Measurements from ENCODE around the gene WIF1.
A peak's percentile ranks its signal among the peaks of the same experiment; 100 is the strongest.

Gene WIF1

DNA sequence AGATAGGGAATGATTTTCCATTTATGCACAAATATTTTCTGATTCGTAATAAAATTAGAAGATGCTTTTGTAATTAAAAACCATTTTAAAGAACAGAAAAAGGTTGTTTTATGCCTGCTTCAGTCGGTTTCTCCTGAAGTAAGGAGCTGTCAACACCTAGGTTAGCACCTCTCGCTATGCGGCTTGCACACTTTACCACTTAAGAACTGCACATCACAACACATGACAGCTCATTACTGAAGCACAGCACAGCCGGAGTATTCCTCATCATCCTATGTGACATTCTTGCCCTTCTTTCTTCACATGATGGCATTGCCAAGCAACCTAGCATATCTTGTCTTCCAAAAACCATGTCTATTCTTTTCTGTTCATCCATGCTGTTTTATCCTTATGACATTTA, 5.4 kb upstream of the WIF1 start:
- no peak for ATAC-seq
- no peak for TF ChIP-seq BACH2 (CRISPR knock-in tag; IDR thresholded peaks at IDR 0.05; ENCODE audit: borderline replicate concordance)
- TF ChIP-seq, protein P1, sequence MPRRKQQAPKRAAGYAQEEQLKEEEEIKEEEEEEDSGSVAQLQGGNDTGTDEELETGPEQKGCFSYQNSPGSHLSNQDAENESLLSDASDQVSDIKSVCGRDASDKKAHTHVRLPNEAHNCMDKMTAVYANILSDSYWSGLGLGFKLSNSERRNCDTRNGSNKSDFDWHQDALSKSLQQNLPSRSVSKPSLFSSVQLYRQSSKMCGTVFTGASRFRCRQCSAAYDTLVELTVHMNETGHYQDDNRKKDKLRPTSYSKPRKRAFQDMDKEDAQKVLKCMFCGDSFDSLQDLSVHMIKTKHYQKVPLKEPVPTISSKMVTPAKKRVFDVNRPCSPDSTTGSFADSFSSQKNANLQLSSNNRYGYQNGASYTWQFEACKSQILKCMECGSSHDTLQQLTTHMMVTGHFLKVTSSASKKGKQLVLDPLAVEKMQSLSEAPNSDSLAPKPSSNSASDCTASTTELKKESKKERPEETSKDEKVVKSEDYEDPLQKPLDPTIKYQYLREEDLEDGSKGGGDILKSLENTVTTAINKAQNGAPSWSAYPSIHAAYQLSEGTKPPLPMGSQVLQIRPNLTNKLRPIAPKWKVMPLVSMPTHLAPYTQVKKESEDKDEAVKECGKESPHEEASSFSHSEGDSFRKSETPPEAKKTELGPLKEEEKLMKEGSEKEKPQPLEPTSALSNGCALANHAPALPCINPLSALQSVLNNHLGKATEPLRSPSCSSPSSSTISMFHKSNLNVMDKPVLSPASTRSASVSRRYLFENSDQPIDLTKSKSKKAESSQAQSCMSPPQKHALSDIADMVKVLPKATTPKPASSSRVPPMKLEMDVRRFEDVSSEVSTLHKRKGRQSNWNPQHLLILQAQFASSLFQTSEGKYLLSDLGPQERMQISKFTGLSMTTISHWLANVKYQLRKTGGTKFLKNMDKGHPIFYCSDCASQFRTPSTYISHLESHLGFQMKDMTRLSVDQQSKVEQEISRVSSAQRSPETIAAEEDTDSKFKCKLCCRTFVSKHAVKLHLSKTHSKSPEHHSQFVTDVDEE (CRISPR knock-in tag; IDR thresholded peaks at IDR 0.05) = no peak
- TF ChIP-seq CSDC2 (CRISPR knock-in tag; IDR thresholded peaks at IDR 0.05) = no peak
- TF ChIP-seq GLIS3 (CRISPR knock-in tag; IDR thresholded peaks at IDR 0.05) = no peak
- TF ChIP-seq ZNF8 (CRISPR knock-in tag; IDR thresholded peaks at IDR 0.05) = no peak

DNA sequence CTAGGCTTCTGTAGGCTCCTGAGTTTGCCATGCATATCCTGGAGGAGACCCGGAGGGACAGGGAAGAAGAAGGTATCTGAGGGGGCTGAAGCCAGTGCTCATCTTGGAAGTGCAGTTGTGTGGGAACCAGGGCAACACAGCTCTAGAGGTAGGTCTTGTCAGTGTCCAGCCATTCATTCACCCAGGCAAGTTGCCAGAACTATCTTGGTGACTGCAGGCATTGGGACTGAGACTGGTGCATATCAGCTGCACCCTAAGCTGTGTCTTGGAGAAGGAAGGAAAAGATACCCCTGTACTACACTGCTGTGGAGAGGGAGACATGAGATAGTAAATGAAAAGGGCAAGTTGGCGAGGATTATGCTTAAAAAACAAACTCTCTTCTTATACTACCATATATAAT, 4.9 kb upstream of the WIF1 start:
- TF ChIP-seq, protein P2, sequence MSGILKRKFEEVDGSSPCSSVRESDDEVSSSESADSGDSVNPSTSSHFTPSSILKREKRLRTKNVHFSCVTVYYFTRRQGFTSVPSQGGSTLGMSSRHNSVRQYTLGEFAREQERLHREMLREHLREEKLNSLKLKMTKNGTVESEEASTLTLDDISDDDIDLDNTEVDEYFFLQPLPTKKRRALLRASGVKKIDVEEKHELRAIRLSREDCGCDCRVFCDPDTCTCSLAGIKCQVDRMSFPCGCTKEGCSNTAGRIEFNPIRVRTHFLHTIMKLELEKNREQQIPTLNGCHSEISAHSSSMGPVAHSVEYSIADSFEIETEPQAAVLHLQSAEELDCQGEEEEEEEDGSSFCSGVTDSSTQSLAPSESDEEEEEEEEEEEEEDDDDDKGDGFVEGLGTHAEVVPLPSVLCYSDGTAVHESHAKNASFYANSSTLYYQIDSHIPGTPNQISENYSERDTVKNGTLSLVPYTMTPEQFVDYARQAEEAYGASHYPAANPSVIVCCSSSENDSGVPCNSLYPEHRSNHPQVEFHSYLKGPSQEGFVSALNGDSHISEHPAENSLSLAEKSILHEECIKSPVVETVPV (CRISPR knock-in tag; IDR thresholded peaks at IDR 0.05) = no peak
- no peak for ATAC-seq

DNA sequence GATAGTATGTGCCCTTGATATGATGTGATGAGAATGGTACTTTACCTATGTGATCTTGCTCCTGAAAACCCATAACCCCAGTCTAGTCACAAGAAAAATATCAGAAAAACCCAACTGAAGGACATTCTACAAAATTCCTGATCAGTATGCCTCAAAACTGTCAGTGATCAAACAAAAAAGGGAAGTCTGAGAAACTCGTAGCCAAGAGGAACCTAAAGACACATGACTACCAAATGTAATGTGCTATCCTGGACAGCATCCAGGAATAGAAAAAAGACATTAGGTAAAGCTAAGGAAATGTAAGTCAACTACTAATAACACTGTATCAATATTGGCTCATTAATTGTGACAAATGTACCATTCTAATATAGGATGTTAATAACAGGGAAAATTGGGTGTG, 4.1 kb upstream of the WIF1 start:
- no peak for ATAC-seq
- TF ChIP-seq ESRRG (CRISPR knock-in tag; IDR thresholded peaks at IDR 0.05) = no peak

DNA sequence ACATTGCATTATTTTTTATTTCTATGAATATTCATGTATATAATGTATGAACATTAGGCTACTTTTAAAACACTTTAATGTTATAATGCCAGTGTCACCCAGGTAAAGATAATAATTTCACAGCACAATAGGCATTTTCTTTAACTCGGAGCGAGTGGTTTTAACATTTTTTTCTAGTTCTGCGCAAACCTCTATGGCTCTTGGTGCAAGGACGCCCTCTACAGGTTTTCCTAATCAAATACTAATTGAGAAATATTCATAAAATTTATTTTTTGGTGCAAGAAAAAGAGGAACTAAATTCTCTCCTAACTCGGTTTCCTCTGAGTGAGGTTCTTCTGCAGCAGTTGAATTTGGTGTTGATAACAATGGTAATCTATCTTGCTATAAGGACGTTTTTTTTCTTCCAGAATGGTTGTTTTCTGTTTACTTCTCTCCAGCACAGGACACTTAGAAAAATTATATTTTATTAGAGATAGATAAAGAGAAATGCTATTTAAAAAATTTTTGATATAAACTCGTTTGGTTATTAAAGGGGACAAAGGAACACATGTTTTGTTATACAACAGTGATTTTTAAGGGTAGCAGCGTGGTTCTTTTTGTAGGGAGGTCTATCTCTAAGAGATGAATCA, 2.4 kb upstream of the WIF1 start:
- ATAC-seq = 0 out of 3 replicates have a peak, but pooled peaks have one; percentile 25
- TF ChIP-seq, protein P1 (CRISPR knock-in tag; IDR thresholded peaks at IDR 0.05) = no peak
- TF ChIP-seq, protein P3, sequence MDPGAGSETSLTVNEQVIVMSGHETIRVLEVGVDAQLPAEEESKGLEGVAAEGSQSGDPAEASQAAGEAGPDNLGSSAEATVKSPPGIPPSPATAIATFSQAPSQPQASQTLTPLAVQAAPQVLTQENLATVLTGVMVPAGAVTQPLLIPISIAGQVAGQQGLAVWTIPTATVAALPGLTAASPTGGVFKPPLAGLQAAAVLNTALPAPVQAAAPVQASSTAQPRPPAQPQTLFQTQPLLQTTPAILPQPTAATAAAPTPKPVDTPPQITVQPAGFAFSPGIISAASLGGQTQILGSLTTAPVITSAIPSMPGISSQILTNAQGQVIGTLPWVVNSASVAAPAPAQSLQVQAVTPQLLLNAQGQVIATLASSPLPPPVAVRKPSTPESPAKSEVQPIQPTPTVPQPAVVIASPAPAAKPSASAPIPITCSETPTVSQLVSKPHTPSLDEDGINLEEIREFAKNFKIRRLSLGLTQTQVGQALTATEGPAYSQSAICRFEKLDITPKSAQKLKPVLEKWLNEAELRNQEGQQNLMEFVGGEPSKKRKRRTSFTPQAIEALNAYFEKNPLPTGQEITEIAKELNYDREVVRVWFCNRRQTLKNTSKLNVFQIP (CRISPR knock-in tag; IDR thresholded peaks at IDR 0.05; ENCODE audit: borderline replicate concordance, low read depth) = no peak
- TF ChIP-seq ISL1 (CRISPR knock-in tag; IDR thresholded peaks at IDR 0.05) = no peak
- no peak for TF ChIP-seq ZNF565 (CRISPR knock-in tag; conservative IDR thresholded peaks at IDR 0.05; ENCODE audit: low read depth)
- TF ChIP-seq SNAI2 (CRISPR knock-in tag; IDR thresholded peaks at IDR 0.05) = no peak
- TF ChIP-seq CSDC2 (CRISPR knock-in tag; IDR thresholded peaks at IDR 0.05) = no peak
- no peak for TF ChIP-seq ZNF8 (CRISPR knock-in tag; IDR thresholded peaks at IDR 0.05)
- TF ChIP-seq, protein P2 (CRISPR knock-in tag; IDR thresholded peaks at IDR 0.05) = no peak
- no peak for TF ChIP-seq RARB (CRISPR knock-in tag; IDR thresholded peaks at IDR 0.05)
- no peak for TF ChIP-seq ESRRG (CRISPR knock-in tag; IDR thresholded peaks at IDR 0.05)
- TF ChIP-seq PPARA (CRISPR knock-in tag; IDR thresholded peaks at IDR 0.05; ENCODE audit: borderline replicate concordance) = no peak
- no peak for TF ChIP-seq ZFP30 (CRISPR knock-in tag; IDR thresholded peaks at IDR 0.05)
- no peak for TF ChIP-seq BACH2 (CRISPR knock-in tag; IDR thresholded peaks at IDR 0.05; ENCODE audit: borderline replicate concordance)
- TF ChIP-seq TOX (CRISPR knock-in tag; IDR thresholded peaks at IDR 0.05; ENCODE audit: borderline replicate concordance) = no peak
- TF ChIP-seq ZFP3 (CRISPR knock-in tag; IDR thresholded peaks at IDR 0.05) = no peak
- TF ChIP-seq, protein P4, sequence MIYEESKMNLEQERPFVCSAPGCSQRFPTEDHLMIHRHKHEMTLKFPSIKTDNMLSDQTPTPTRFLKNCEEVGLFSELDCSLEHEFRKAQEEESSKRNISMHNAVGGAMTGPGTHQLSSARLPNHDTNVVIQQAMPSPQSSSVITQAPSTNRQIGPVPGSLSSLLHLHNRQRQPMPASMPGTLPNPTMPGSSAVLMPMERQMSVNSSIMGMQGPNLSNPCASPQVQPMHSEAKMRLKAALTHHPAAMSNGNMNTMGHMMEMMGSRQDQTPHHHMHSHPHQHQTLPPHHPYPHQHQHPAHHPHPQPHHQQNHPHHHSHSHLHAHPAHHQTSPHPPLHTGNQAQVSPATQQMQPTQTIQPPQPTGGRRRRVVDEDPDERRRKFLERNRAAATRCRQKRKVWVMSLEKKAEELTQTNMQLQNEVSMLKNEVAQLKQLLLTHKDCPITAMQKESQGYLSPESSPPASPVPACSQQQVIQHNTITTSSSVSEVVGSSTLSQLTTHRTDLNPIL (CRISPR knock-in tag; IDR thresholded peaks at IDR 0.05; ENCODE audit: low read depth) = no peak

Measured in SK-N-SH treated with all-trans-retinoic acid at 6 μM for 48 hours (cell line).